HEK293 (cell line): ENCODE data around the gene AP2M1.

Experiments
- HOXD13 ChIP-seq: sonication (generic); formaldehyde crosslinking; IDR thresholded peaks from 2 replicates; pipeline ENCODE4 v1.8.0; 2022; ENCODE audit warnings: missing genetic modification reagents, borderline replicate concordance
- IKZF3 ChIP-seq: fragments of 450-650 bp; IDR thresholded peaks from 2 replicates; pipeline ENCODE4 v1.5.0; 2018; ENCODE audit warnings: missing biosample characterization, mild to moderate bottlenecking, missing genetic modification characterization, moderate library complexity
- KLF1 ChIP-seq: fragments of 450-650 bp; formaldehyde crosslinking; IDR thresholded peaks from 2 replicates; pipeline ENCODE4 v1.5.1; 2016; ENCODE audit warnings: missing biosample characterization, missing genetic modification characterization
- MYNN ChIP-seq: fragments of 450-650 bp; formaldehyde crosslinking; IDR thresholded peaks from 2 replicates; pipeline ENCODE4 v1.5.1; 2016; ENCODE audit warnings: missing biosample characterization, missing genetic modification characterization, borderline replicate concordance
- SETDB1 ChIP-seq: IDR thresholded peaks from one replicate; pipeline ENCODE4 v1.6.1; 2017; ENCODE audit warnings: mild to moderate bottlenecking, low read length, moderate library complexity, mixed read lengths; ENCODE audit not compliant: insufficient read length
- TSHZ1 ChIP-seq: fragments of 450-650 bp; formaldehyde crosslinking; IDR thresholded peaks from 2 replicates; pipeline ENCODE4 v1.5.1; 2016; ENCODE audit warnings: missing biosample characterization, missing genetic modification characterization, borderline replicate concordance
- ZBTB20 ChIP-seq: fragments of 450-650 bp; formaldehyde crosslinking; IDR thresholded peaks from 2 replicates; pipeline ENCODE4 v1.5.1; 2016; ENCODE audit warnings: missing biosample characterization, missing genetic modification characterization
- ZBTB48 ChIP-seq: fragments of 450-650 bp; formaldehyde crosslinking; IDR thresholded peaks from 2 replicates; pipeline ENCODE4 v1.5.1; 2016; ENCODE audit warnings: missing biosample characterization, missing genetic modification characterization
- ZFP37 ChIP-seq: fragments of 450-650 bp; formaldehyde crosslinking; IDR thresholded peaks from 2 replicates; pipeline ENCODE4 v1.5.1; 2016; ENCODE audit warnings: missing biosample characterization, missing genetic modification characterization
- ZNF184 ChIP-seq: fragments of 450-650 bp; IDR thresholded peaks from 2 replicates; pipeline ENCODE4 v1.5.1; 2018; ENCODE audit warnings: missing biosample characterization, mild to moderate bottlenecking, missing genetic modification characterization
- ZNF266 ChIP-seq: fragments of 450-650 bp; formaldehyde crosslinking; IDR thresholded peaks from 2 replicates; pipeline ENCODE4 v1.5.1; 2016; ENCODE audit warnings: missing biosample characterization, missing genetic modification characterization, low read depth
- ZNF302 ChIP-seq: fragments of 450-650 bp; formaldehyde crosslinking; IDR thresholded peaks from 2 replicates; pipeline ENCODE4 v1.5.1; 2016; ENCODE audit warnings: missing biosample characterization, missing genetic modification characterization, low read depth
- ZNF341 ChIP-seq: fragments of 450-650 bp; formaldehyde crosslinking; IDR thresholded peaks from 2 replicates; pipeline ENCODE4; 2016; ENCODE audit warnings: low read depth, missing biosample characterization, missing genetic modification characterization
- ZNF449 ChIP-seq: fragments of 450-650 bp; formaldehyde crosslinking; IDR thresholded peaks from 2 replicates; pipeline ENCODE4 v1.5.1; 2017; ENCODE audit warnings: missing biosample characterization, mild to moderate bottlenecking, missing genetic modification characterization, moderate library complexity
- ZNF473 ChIP-seq: fragments of 450-650 bp; formaldehyde crosslinking; IDR thresholded peaks from 2 replicates; pipeline ENCODE4 v1.5.1; 2017; ENCODE audit warnings: missing biosample characterization, missing genetic modification characterization
- ZNF544 ChIP-seq: fragments of 450-650 bp; formaldehyde crosslinking; IDR thresholded peaks from 2 replicates; pipeline ENCODE4 v1.5.0; 2017; ENCODE audit warnings: missing biosample characterization, missing genetic modification characterization
- ZNF561 ChIP-seq: fragments of 450-650 bp; IDR thresholded peaks from 2 replicates; pipeline ENCODE4 v1.5.1; 2018; ENCODE audit warnings: missing biosample characterization, missing genetic modification characterization, borderline replicate concordance
- ZNF600 ChIP-seq: fragments of 450-650 bp; formaldehyde crosslinking; IDR thresholded peaks from 2 replicates; pipeline ENCODE4 v1.5.1; 2016; ENCODE audit warnings: missing biosample characterization, missing genetic modification characterization
- ZNF623 ChIP-seq: fragments of 450-650 bp; formaldehyde crosslinking; IDR thresholded peaks from 2 replicates; pipeline ENCODE4 v1.5.1; 2016; ENCODE audit warnings: missing biosample characterization, missing genetic modification characterization
- ZNF654 ChIP-seq: fragments of 450-650 bp; formaldehyde crosslinking; IDR thresholded peaks from 2 replicates; pipeline ENCODE4 v1.5.1; 2016; ENCODE audit warnings: low read depth, missing biosample characterization, missing genetic modification characterization
- TF ChIP-seq, protein P1 (sequence below): fragments of 450-650 bp; formaldehyde crosslinking; IDR thresholded peaks from 2 replicates; pipeline ENCODE4 v1.5.0; 2017; ENCODE audit warnings: missing biosample characterization, missing genetic modification characterization, borderline replicate concordance
- TF ChIP-seq, protein P2 (sequence below): fragments of 450-650 bp; formaldehyde crosslinking; IDR thresholded peaks from 2 replicates; pipeline ENCODE4 v1.5.1; 2016; ENCODE audit warnings: missing biosample characterization, missing genetic modification characterization
- TF ChIP-seq, protein P3 (sequence below): fragments of 450-650 bp; formaldehyde crosslinking; conservative IDR thresholded peaks from 2 replicates; pipeline ENCODE4 v1.5.1; 2016; ENCODE audit warnings: low read depth, missing biosample characterization, missing genetic modification characterization
- TF ChIP-seq, protein P4 (sequence below): fragments of 450-650 bp; formaldehyde crosslinking; IDR thresholded peaks from 2 replicates; pipeline ENCODE4 v1.5.1; 2016; ENCODE audit warnings: missing biosample characterization, missing genetic modification characterization

The AP2M1 gene

GRCh38 chr3:184185461-184186183 lies 11.0 kb downstream of the AP2M1 start (continued):
- TF ChIP-seq, protein P1, sequence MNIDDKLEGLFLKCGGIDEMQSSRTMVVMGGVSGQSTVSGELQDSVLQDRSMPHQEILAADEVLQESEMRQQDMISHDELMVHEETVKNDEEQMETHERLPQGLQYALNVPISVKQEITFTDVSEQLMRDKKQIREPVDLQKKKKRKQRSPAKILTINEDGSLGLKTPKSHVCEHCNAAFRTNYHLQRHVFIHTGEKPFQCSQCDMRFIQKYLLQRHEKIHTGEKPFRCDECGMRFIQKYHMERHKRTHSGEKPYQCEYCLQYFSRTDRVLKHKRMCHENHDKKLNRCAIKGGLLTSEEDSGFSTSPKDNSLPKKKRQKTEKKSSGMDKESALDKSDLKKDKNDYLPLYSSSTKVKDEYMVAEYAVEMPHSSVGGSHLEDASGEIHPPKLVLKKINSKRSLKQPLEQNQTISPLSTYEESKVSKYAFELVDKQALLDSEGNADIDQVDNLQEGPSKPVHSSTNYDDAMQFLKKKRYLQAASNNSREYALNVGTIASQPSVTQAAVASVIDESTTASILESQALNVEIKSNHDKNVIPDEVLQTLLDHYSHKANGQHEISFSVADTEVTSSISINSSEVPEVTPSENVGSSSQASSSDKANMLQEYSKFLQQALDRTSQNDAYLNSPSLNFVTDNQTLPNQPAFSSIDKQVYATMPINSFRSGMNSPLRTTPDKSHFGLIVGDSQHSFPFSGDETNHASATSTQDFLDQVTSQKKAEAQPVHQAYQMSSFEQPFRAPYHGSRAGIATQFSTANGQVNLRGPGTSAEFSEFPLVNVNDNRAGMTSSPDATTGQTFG (tag by site-specific recombination), result no peak
- TF ChIP-seq ZBTB48 (tag by site-specific recombination) (peak; percentile 84), ZNF302 (tag by site-specific recombination) (no peak), ZNF544 (tag by site-specific recombination) (no peak), ZNF449 (tag by site-specific recombination) (no peak), ZNF600 (tag by site-specific recombination) (peak; percentile 86), MYNN (no peak), TSHZ1 (tag by site-specific recombination) (no peak), KLF1 (tag by site-specific recombination) (peak; percentile 42; the same call in 1 of the 2 replicates), SETDB1 (no peak), ZNF473 (tag by site-specific recombination) (no peak), ZNF266 (tag by site-specific recombination) (no peak), ZBTB20 (tag by site-specific recombination) (peak; percentile 59), ZFP37 (tag by site-specific recombination) (peak; percentile 56; the same call in 1 of the 2 replicates), ZNF623 (tag by site-specific recombination) (no peak), ZNF341 (tag by site-specific recombination) (peak; percentile 88), IKZF3 (tag by site-specific recombination) (peak; percentile 84), HOXD13 (CRISPR knock-in tag) (no peak), ZNF184 (tag by site-specific recombination) (0 out of 2 replicates have a peak, but pooled peaks have one; percentile 17), ZNF561 (tag by site-specific recombination) (peak; percentile 95; the same call in 1 of the 2 replicates), ZNF654 (tag by site-specific recombination) (no peak)
- TF ChIP-seq, protein P2, sequence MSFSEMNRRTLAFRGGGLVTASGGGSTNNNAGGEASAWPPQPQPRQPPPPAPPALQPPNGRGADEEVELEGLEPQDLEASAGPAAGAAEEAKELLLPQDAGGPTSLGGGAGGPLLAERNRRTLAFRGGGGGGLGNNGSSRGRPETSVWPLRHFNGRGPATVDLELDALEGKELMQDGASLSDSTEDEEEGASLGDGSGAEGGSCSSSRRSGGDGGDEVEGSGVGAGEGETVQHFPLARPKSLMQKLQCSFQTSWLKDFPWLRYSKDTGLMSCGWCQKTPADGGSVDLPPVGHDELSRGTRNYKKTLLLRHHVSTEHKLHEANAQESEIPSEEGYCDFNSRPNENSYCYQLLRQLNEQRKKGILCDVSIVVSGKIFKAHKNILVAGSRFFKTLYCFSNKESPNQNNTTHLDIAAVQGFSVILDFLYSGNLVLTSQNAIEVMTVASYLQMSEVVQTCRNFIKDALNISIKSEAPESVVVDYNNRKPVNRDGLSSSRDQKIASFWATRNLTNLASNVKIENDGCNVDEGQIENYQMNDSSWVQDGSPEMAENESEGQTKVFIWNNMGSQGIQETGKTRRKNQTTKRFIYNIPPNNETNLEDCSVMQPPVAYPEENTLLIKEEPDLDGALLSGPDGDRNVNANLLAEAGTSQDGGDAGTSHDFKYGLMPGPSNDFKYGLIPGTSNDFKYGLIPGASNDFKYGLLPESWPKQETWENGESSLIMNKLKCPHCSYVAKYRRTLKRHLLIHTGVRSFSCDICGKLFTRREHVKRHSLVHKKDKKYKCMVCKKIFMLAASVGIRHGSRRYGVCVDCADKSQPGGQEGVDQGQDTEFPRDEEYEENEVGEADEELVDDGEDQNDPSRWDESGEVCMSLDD (tag by site-specific recombination), result no peak
- TF ChIP-seq, protein P3, sequence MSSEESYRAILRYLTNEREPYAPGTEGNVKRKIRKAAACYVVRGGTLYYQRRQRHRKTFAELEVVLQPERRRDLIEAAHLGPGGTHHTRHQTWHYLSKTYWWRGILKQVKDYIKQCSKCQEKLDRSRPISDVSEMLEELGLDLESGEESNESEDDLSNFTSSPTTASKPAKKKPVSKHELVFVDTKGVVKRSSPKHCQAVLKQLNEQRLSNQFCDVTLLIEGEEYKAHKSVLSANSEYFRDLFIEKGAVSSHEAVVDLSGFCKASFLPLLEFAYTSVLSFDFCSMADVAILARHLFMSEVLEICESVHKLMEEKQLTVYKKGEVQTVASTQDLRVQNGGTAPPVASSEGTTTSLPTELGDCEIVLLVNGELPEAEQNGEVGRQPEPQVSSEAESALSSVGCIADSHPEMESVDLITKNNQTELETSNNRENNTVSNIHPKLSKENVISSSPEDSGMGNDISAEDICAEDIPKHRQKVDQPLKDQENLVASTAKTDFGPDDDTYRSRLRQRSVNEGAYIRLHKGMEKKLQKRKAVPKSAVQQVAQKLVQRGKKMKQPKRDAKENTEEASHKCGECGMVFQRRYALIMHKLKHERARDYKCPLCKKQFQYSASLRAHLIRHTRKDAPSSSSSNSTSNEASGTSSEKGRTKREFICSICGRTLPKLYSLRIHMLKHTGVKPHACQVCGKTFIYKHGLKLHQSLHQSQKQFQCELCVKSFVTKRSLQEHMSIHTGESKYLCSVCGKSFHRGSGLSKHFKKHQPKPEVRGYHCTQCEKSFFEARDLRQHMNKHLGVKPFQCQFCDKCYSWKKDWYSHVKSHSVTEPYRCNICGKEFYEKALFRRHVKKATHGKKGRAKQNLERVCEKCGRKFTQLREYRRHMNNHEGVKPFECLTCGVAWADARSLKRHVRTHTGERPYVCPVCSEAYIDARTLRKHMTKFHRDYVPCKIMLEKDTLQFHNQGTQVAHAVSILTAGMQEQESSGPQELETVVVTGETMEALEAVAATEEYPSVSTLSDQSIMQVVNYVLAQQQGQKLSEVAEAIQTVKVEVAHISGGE, result 0 out of 2 replicates have a peak, but pooled peaks have one; percentile 37
- TF ChIP-seq, protein P4, sequence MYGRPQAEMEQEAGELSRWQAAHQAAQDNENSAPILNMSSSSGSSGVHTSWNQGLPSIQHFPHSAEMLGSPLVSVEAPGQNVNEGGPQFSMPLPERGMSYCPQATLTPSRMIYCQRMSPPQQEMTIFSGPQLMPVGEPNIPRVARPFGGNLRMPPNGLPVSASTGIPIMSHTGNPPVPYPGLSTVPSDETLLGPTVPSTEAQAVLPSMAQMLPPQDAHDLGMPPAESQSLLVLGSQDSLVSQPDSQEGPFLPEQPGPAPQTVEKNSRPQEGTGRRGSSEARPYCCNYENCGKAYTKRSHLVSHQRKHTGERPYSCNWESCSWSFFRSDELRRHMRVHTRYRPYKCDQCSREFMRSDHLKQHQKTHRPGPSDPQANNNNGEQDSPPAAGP (tag by site-specific recombination), result peak; percentile 72
